ENCODE results near the gene HNRNPM.
"Not testable (repeated sequence)": the region's sequence is repeated elsewhere in the genome, so short reads cannot be mapped to it uniquely, and the experiment has no call there.

The HNRNPM gene

GRCh38 chr19:8412783-8413628 is 31.8 kb upstream of the HNRNPM start, which contains the start of gene MARCHF2:
Gene MARCHF2, plus strand, starts transcription at chr19:8413305. Its CDS starts 8,536 bp downstream, at chr19:8421841.
- H3K27ac ChIP-seq, result peak within 1 kb of the TSS; percentile 67
- TF ChIP-seq CTCF (conservative IDR thresholded peaks at IDR 0.05) (peak; percentile 94), ZFX (IDR thresholded peaks at IDR 0.05) (peak; percentile 81; the same call in 1 of the 2 replicates)

- H3K27ac ChIP-seq, result peak overlapping the region; percentile 67
- TF ChIP-seq ZFX (IDR thresholded peaks at IDR 0.05), result no peak
- TF ChIP-seq CTCF (conservative IDR thresholded peaks at IDR 0.05), result no peak
Observed at GRCh38 chr19:8413629-8413995, 31.2 kb upstream of the HNRNPM start.

GRCh38 chr19:8416796-8417195 is 28.0 kb upstream of the HNRNPM start:
- H3K27ac ChIP-seq, result no peak overlapping the region
- no peak for TF ChIP-seq ZFX (IDR thresholded peaks at IDR 0.05)

GRCh38 chr19:8421484-8422461 is 23.0 kb upstream of the HNRNPM start:
- TF ChIP-seq ZFX (IDR thresholded peaks at IDR 0.05), result 0 out of 2 replicates have a peak, but pooled peaks have one; percentile 36
- no peak for TF ChIP-seq CTCF (conservative IDR thresholded peaks at IDR 0.05)
- H3K27ac ChIP-seq, result peak overlapping the region; percentile 10

GRCh38 chr19:8423817-8424223 is 21.0 kb upstream of the HNRNPM start:
- H3K27ac ChIP-seq, result no peak overlapping the region
- no peak for TF ChIP-seq ZFX (IDR thresholded peaks at IDR 0.05)
- no peak for TF ChIP-seq CTCF (conservative IDR thresholded peaks at IDR 0.05)

GRCh38 chr19:8425331-8425730 is 19.4 kb upstream of the HNRNPM start:
- not testable (repeated sequence) for H3K27ac ChIP-seq

- no peak overlapping the region for H3K27ac ChIP-seq
- no peak for TF ChIP-seq CTCF (conservative IDR thresholded peaks at IDR 0.05)
Observed at GRCh38 chr19:8426283-8426682, 18.5 kb upstream of the HNRNPM start.

- no peak overlapping the region for H3K27ac ChIP-seq
- TF ChIP-seq ZFX (IDR thresholded peaks at IDR 0.05) (no peak), CTCF (conservative IDR thresholded peaks at IDR 0.05) (no peak)
Observed at GRCh38 chr19:8429044-8429443, 15.7 kb upstream of the HNRNPM start.

Data from C4-2B (cell line).